C4-2B (cell line): ENCODE results near the gene SLC10A7.

Experiments used
- ZFX ChIP-seq: fragments of 450-650 bp; IDR thresholded peaks from 2 replicates; pipeline ENCODE4 v1.6.1; 2017
- TF ChIP-seq, protein P1 (sequence below): fragments of 450-650 bp; conservative IDR thresholded peaks from 2 replicates; pipeline ENCODE4 v1.5.1; 2017; ENCODE audit warnings: mild to moderate bottlenecking

GRCh38 chr4:146428298-146428697, 93.4 kb downstream of the SLC10A7 start:
- TF ChIP-seq, protein P1, sequence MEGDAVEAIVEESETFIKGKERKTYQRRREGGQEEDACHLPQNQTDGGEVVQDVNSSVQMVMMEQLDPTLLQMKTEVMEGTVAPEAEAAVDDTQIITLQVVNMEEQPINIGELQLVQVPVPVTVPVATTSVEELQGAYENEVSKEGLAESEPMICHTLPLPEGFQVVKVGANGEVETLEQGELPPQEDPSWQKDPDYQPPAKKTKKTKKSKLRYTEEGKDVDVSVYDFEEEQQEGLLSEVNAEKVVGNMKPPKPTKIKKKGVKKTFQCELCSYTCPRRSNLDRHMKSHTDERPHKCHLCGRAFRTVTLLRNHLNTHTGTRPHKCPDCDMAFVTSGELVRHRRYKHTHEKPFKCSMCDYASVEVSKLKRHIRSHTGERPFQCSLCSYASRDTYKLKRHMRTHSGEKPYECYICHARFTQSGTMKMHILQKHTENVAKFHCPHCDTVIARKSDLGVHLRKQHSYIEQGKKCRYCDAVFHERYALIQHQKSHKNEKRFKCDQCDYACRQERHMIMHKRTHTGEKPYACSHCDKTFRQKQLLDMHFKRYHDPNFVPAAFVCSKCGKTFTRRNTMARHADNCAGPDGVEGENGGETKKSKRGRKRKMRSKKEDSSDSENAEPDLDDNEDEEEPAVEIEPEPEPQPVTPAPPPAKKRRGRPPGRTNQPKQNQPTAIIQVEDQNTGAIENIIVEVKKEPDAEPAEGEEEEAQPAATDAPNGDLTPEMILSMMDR = no peak
- TF ChIP-seq ZFX = no peak
